ENCODE measurements around the gene PANK4. TPM values are rescaled to one million over a fixed set of nuclear protein-coding genes. Genes with fewer than 3 reads are reported as not detected.

The PANK4 gene
- total and polyA plus RNA-seq, 9 of the 15 experiments (the other 6 are each of a cell fraction or from before 2014, with no cell fraction given) = 0.93 to 55.6 (median 31.5) TPM

- H2AFZ ChIP-seq (ENCODE audit: low read depth, low read length) = peak within 1 kb of the TSS; percentile 72; the same call in 1 of the 2 replicates
- H3K4me2 ChIP-seq (ENCODE audit: insufficient read depth, low read length) = no peak within 1 kb of the TSS; the same call in 1 of the 2 replicates
- H3K79me2 ChIP-seq (ENCODE audit: control insufficient read depth, insufficient read depth, low read length) = peaks cover 12% of the 10 kb centered on the region
- POLR2A ChIA-PET = interaction anchor here (0.6 to 1.1 kb wide), 3 partner anchors 12 to 112 kb away, joined by 3 read pairs; no protein-coding TSS in a partner anchor
- H3K9me1 ChIP-seq (ENCODE audit: control insufficient read depth, insufficient read depth, low read length) = peaks cover 3% of the 10 kb centered on the region
- peak within 1 kb of the TSS in 1 of 2 experiments; percentile 50; a peak in 2 of 4 replicates for H3K9ac ChIP-seq (ENCODE audit: insufficient read depth in 1 of 2, low read depth in 2 of 2, low read length in 2 of 2)
- DNase-seq (ENCODE audit: extremely low read depth in 1 of 4, low spot score in 3 of 4) (peak in 1 of 4 experiments; percentile 55), ATAC-seq (no peak), FAIRE-seq (no peak)
- peaks cover 20% of the 10 kb centered on the region for H4K20me1 ChIP-seq (replicated peaks; ENCODE audit: control insufficient read depth, insufficient read depth, low read length)
- H3K9me3 ChIP-seq (replicated peaks; ENCODE audit: control insufficient read depth, insufficient read depth, low read depth, low read length) = no peaks in the 10 kb centered on the region
- intact Hi-C loops (cut with micrococcal nuclease) = no loop called here
- H3K4me1 ChIP-seq (replicated peaks in 1 of 2; ENCODE audit: control insufficient read depth in 2 of 2, insufficient read depth in 2 of 2, low read length in 2 of 2) = peaks cover 9 to 82% of the 10 kb centered on the region in 2 experiments; a peak in 4 of 5 replicates
- H3K4me3 ChIP-seq = no peak within 1 kb of the TSS
- H3K27me3 ChIP-seq (ENCODE audit: control insufficient read depth in 2 of 2, insufficient read depth in 2 of 2, low read length in 2 of 2) = peaks cover 36 to 49% of the 10 kb centered on the region in 2 experiments; a peak in 4 of 5 replicates
- BruUV-seq (replicated peaks) = no TSS peak
- peaks cover 2% of the 10 kb centered on the region; the same call in 1 of the 3 replicates for H3K36me3 ChIP-seq (ENCODE audit: control insufficient read depth, insufficient read depth, low read length)
- no peak within 1 kb of the TSS for H3K27ac ChIP-seq (ENCODE audit: extremely low read depth, low read depth, low read length)
- CTCF ChIA-PET (ENCODE audit: low intra/inter-chr PET ratio) = interaction anchor here (0.6 kb wide), 1 partner anchor 19 kb away, joined by 3 read pairs; no protein-coding TSS in a partner anchor
- 17% methylated on average over 76 of the region's 91 CpGs for WGBS (ENCODE audit: insufficient coverage, low coverage, missing lambda C conversion rate)
- in situ Hi-C loops (cut with MboI) = loop anchor here (25.0 kb wide), 1 partner anchor 343 kb away; the partner anchor contains the start of gene FAAP20
- TF ChIP-seq FIP1L1 (IDR thresholded peaks at IDR 0.05; ENCODE audit: low read depth, low read length, poor library complexity, severe bottlenecking) = peak; percentile 13
- no peak for TF ChIP-seq HNRNPK (IDR thresholded peaks at IDR 0.05; ENCODE audit: low read depth, low read length, poor library complexity, severe bottlenecking)
- TF ChIP-seq ZC3H8 (IDR thresholded peaks at IDR 0.05) = no peak
- TF ChIP-seq RB1 (IDR thresholded peaks at IDR 0.05; ENCODE audit: low read depth) = no peak
- TF ChIP-seq BCL6 (CRISPR knock-in tag; IDR thresholded peaks at IDR 0.05) = no peak
- TF ChIP-seq RREB1 (CRISPR knock-in tag; IDR thresholded peaks at IDR 0.05) = no peak
- TF ChIP-seq, protein P1, sequence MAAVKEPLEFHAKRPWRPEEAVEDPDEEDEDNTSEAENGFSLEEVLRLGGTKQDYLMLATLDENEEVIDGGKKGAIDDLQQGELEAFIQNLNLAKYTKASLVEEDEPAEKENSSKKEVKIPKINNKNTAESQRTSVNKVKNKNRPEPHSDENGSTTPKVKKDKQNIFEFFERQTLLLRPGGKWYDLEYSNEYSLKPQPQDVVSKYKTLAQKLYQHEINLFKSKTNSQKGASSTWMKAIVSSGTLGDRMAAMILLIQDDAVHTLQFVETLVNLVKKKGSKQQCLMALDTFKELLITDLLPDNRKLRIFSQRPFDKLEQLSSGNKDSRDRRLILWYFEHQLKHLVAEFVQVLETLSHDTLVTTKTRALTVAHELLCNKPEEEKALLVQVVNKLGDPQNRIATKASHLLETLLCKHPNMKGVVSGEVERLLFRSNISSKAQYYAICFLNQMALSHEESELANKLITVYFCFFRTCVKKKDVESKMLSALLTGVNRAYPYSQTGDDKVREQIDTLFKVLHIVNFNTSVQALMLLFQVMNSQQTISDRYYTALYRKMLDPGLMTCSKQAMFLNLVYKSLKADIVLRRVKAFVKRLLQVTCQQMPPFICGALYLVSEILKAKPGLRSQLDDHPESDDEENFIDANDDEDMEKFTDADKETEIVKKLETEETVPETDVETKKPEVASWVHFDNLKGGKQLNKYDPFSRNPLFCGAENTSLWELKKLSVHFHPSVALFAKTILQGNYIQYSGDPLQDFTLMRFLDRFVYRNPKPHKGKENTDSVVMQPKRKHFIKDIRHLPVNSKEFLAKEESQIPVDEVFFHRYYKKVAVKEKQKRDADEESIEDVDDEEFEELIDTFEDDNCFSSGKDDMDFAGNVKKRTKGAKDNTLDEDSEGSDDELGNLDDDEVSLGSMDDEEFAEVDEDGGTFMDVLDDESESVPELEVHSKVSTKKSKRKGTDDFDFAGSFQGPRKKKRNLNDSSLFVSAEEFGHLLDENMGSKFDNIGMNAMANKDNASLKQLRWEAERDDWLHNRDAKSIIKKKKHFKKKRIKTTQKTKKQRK (IDR thresholded peaks at IDR 0.05; ENCODE audit: borderline replicate concordance, low read depth, low read length) = no peak
- no peak for TF ChIP-seq HLTF (IDR thresholded peaks at IDR 0.05)
- no peak for TF ChIP-seq ID3 (CRISPR knock-in tag; IDR thresholded peaks at IDR 0.05)
- 0 out of 2 replicates have a peak, but pooled peaks have one; percentile 30 for TF ChIP-seq ID3 (tag; IDR thresholded peaks at IDR 0.05)
- no peak for TF ChIP-seq TAF15 (IDR thresholded peaks at IDR 0.05; ENCODE audit: low read depth, low read length)
- no peak for TF ChIP-seq U2AF1 (optimal IDR thresholded peaks at IDR 0.05; ENCODE audit: low read depth, low read length)
Observed at GRCh38 chr1:2529784-2530512, 3.6 kb upstream of the PANK4 start, which contains the start of gene HES5. HES5 (minus strand) TSS chr1:2530263; CDS start chr1:2530164, 99 bp downstream.
